ENCODE data around the gene PNLDC1. TPM values are rescaled to one million over a fixed set of nuclear protein-coding genes. Genes with fewer than 3 reads are reported as not detected.

PNLDC1 gene
- total and polyA plus RNA-seq, 9 of the 15 experiments (the other 6 are each of a cell fraction or from before 2014, with no cell fraction given): 0.12 TPM; not detected in 8

DNA sequence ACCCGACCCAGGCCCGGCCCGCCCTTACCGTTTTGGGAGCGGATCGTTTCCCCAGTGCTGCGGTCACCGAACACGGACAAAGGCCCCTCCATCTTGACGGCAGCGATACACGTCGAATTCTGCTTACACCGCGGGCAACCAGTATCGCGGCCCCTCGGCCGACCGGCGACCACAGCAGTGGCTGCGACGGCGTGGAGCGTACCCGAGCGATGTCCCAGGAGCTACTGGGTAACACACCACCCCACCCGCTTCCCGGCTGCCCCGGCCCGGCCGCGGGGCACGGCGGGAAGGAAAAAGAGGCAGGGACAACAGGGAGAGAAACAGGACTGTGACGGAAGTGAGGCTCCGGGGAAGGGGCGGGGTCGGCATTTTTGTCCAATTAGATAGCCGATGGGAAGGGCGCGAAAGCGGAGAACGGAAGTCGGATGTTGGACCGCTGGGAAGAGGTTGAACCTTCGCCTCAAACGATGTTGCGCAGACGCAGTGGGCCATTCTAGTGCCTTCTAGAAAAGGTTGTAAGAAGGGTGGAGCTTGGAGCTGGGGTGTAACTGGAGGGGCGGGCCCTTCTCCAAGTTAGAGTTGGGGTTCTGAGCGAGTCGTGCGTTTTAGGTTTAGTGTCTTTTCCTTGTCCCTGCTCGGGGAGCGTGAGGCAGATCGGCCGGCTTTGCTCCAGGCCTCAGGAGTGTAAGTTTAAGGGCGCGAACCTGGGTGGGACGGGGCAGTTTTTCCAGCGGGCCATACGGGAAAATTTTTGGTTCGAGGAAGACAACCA is 10.5 kb upstream of the PNLDC1 start, which contains the start of gene TCP1 (continued):
- TF ChIP-seq, protein P1, sequence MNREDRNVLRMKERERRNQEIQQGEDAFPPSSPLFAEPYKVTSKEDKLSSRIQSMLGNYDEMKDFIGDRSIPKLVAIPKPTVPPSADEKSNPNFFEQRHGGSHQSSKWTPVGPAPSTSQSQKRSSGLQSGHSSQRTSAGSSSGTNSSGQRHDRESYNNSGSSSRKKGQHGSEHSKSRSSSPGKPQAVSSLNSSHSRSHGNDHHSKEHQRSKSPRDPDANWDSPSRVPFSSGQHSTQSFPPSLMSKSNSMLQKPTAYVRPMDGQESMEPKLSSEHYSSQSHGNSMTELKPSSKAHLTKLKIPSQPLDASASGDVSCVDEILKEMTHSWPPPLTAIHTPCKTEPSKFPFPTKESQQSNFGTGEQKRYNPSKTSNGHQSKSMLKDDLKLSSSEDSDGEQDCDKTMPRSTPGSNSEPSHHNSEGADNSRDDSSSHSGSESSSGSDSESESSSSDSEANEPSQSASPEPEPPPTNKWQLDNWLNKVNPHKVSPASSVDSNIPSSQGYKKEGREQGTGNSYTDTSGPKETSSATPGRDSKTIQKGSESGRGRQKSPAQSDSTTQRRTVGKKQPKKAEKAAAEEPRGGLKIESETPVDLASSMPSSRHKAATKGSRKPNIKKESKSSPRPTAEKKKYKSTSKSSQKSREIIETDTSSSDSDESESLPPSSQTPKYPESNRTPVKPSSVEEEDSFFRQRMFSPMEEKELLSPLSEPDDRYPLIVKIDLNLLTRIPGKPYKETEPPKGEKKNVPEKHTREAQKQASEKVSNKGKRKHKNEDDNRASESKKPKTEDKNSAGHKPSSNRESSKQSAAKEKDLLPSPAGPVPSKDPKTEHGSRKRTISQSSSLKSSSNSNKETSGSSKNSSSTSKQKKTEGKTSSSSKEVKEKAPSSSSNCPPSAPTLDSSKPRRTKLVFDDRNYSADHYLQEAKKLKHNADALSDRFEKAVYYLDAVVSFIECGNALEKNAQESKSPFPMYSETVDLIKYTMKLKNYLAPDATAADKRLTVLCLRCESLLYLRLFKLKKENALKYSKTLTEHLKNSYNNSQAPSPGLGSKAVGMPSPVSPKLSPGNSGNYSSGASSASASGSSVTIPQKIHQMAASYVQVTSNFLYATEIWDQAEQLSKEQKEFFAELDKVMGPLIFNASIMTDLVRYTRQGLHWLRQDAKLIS (CRISPR knock-in tag; IDR thresholded peaks at IDR 0.05): peak; percentile 85
- TF ChIP-seq POLR2B (IDR thresholded peaks at IDR 0.05; ENCODE audit: low read depth, partially characterized antibody) (peak; percentile 97), CEBPG (CRISPR knock-in tag; IDR thresholded peaks at IDR 0.05) (no peak; the same call in 1 of the 2 replicates), CEBPG (tag; conservative IDR thresholded peaks at IDR 0.05 in 1 of 2, IDR thresholded peaks at IDR 0.05 in 1 of 2) (no peak), FOXK1 (CRISPR knock-in tag; IDR thresholded peaks at IDR 0.05; ENCODE audit: borderline replicate concordance) (peak; percentile 58; the same call in 1 of the 2 replicates), POLR2AphosphoS5 (IDR thresholded peaks at IDR 0.05; ENCODE audit: control insufficient read depth, insufficient read depth, low read depth, low read length) (peak; percentile 93), POLR2A (conservative IDR thresholded peaks at IDR 0.05) (peak; percentile 98), SAFB (IDR thresholded peaks at IDR 0.05; ENCODE audit: borderline replicate concordance, low read depth, low read length) (0 out of 2 replicates have a peak, but pooled peaks have one; percentile 20), CAMTA2 (CRISPR knock-in tag; conservative IDR thresholded peaks at IDR 0.05) (0 out of 2 replicates have a peak, but pooled peaks have one; percentile 48), NCOA1 (IDR thresholded peaks at IDR 0.05; ENCODE audit: low read depth) (peak; percentile 13), HNRNPL (IDR thresholded peaks at IDR 0.05; ENCODE audit: low read depth, low read length) (no peak), SIX5 (IDR thresholded peaks at IDR 0.05; ENCODE audit: borderline replicate concordance in 1 of 2, insufficient read depth in 1 of 2, low read depth in 1 of 2, low read length in 2 of 2) (no peak), ZNF24 (IDR thresholded peaks at IDR 0.05) (no peak), TOE1 (IDR thresholded peaks at IDR 0.05; ENCODE audit: borderline replicate concordance) (no peak), TOE1 (CRISPR knock-in tag; IDR thresholded peaks at IDR 0.05; ENCODE audit: borderline replicate concordance, low read depth) (no peak), CEBPB (tag; IDR thresholded peaks at IDR 0.05) (no peak), RBM25 (IDR thresholded peaks at IDR 0.05; ENCODE audit: low read depth, low read length, severe bottlenecking) (no peak), CREM (IDR thresholded peaks at IDR 0.05; ENCODE audit: low read depth) (peak; percentile 80)
- TF ChIP-seq, protein P2, sequence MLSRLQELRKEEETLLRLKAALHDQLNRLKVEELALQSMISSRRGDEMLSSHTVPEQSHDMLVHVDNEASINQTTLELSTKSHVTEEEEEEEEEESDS (CRISPR knock-in tag; IDR thresholded peaks at IDR 0.05): no peak
- TF ChIP-seq, protein P3, sequence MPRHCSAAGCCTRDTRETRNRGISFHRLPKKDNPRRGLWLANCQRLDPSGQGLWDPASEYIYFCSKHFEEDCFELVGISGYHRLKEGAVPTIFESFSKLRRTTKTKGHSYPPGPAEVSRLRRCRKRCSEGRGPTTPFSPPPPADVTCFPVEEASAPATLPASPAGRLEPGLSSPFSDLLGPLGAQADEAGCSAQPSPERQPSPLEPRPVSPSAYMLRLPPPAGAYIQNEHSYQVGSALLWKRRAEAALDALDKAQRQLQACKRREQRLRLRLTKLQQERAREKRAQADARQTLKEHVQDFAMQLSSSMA (CRISPR knock-in tag; IDR thresholded peaks at IDR 0.05): no peak
- TF ChIP-seq, protein P4, sequence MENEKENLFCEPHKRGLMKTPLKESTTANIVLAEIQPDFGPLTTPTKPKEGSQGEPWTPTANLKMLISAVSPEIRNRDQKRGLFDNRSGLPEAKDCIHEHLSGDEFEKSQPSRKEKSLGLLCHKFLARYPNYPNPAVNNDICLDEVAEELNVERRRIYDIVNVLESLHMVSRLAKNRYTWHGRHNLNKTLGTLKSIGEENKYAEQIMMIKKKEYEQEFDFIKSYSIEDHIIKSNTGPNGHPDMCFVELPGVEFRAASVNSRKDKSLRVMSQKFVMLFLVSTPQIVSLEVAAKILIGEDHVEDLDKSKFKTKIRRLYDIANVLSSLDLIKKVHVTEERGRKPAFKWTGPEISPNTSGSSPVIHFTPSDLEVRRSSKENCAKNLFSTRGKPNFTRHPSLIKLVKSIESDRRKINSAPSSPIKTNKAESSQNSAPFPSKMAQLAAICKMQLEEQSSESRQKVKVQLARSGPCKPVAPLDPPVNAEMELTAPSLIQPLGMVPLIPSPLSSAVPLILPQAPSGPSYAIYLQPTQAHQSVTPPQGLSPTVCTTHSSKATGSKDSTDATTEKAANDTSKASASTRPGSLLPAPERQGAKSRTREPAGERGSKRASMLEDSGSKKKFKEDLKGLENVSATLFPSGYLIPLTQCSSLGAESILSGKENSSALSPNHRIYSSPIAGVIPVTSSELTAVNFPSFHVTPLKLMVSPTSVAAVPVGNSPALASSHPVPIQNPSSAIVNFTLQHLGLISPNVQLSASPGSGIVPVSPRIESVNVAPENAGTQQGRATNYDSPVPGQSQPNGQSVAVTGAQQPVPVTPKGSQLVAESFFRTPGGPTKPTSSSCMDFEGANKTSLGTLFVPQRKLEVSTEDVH (IDR thresholded peaks at IDR 0.05; ENCODE audit: low read depth, partially characterized antibody): peak; percentile 97
